T47D (cell line): ENCODE results near the gene FOXA3.
"Not testable (repeated sequence)": the region's sequence is repeated elsewhere in the genome, so short reads cannot be mapped to it uniquely, and the experiment has no call there.

Experiments used
- DNase-seq, 2 experiments: peaks; one replicate each; pipeline versions ENCODE4 v3.0.0 to v3.0.0-alpha.2; 2011 to 2012; ENCODE audit warnings: low read depth in 1 of 2, low spot score in 1 of 2
- JUND ChIP-seq: IDR thresholded peaks from 2 replicates; pipeline ENCODE4 v1.6.1; 2012; ENCODE audit warnings: low read depth
- in situ Hi-C: cut with HindIII; loops from 2 replicates; pipeline ENCODE4 v1.10.0; 2016; ENCODE audit warnings: low sequenced_read_pairs, low pct_unique_long_range_greater_than_20kb

FOXA3 gene

GRCh38 chr19:45883586-45883880 lies 19.4 kb downstream of the FOXA3 start:
- no peak for DNase-seq
- in situ Hi-C loops: no loop called here

GRCh38 chr19:45883881-45884681 lies 20.0 kb downstream of the FOXA3 start:
- DNase-seq: no peak
- in situ Hi-C loops: no loop called here
- no peak for TF ChIP-seq JUND

More at GRCh38 chr19:45883586-45883880, 19.4 kb downstream of the FOXA3 start:
- TF ChIP-seq JUND: no peak

- DNase-seq: no peak
- no peak for TF ChIP-seq JUND
- in situ Hi-C loops: no loop called here
Measured at GRCh38 chr19:45884682-45885555, 20.8 kb downstream of the FOXA3 start.

- DNase-seq: peak in 1 of 2 experiments; percentile 94
Measured at GRCh38 chr19:45885556-45886426, 21.7 kb downstream of the FOXA3 start, which contains the start of gene IRF2BP1. Gene IRF2BP1 (minus strand): TSS chr19:45886141. CDS start chr19:45885774, 367 bp downstream.

GRCh38 chr19:45886427-45887199 lies 22.5 kb downstream of the FOXA3 start:
- in situ Hi-C loops: no loop called here
- no peak for TF ChIP-seq JUND
- peak; percentile 84 to 94 for DNase-seq

More at GRCh38 chr19:45885556-45886426, 21.7 kb downstream of the FOXA3 start, which contains the start of gene IRF2BP1:
- in situ Hi-C loops: no loop called here
- TF ChIP-seq JUND: no peak

- no peak for DNase-seq
- in situ Hi-C loops: no loop called here
- no peak for TF ChIP-seq JUND
Measured at GRCh38 chr19:45887200-45887710, 23.1 kb downstream of the FOXA3 start.

- no peak for DNase-seq
- in situ Hi-C loops: no loop called here
- no peak for TF ChIP-seq JUND
Measured at GRCh38 chr19:45889210-45889885, 25.2 kb downstream of the FOXA3 start.

- DNase-seq: no peak
- TF ChIP-seq JUND: no peak
- in situ Hi-C loops: no loop called here
Measured at GRCh38 chr19:45890877-45891276, 26.8 kb downstream of the FOXA3 start.

GRCh38 chr19:45895519-45895972 lies 31.4 kb downstream of the FOXA3 start:
- in situ Hi-C loops: no loop called here
- no peak for DNase-seq
- TF ChIP-seq JUND: no peak

GRCh38 chr19:45895983-45896599 lies 32.0 kb downstream of the FOXA3 start:
- peak in 1 of 2 experiments; percentile 34 for DNase-seq
- in situ Hi-C loops: not testable (repeated sequence)

- in situ Hi-C loops: no loop called here
Measured at GRCh38 chr19:45897261-45897812, 33.2 kb downstream of the FOXA3 start.

More at GRCh38 chr19:45897261-45897812, 33.2 kb downstream of the FOXA3 start:
- no peak for DNase-seq
- no peak for TF ChIP-seq JUND
